NOMO-1 (cell line): ENCODE measurements around the gene FLNB.

ENCODE experiments used
- DNase-seq, 2 experiments: peaks; one replicate each; lab custom pipeline; 2025; ENCODE audit not compliant: unreplicated experiment in 2 of 2; lab: John Stamatoyannopoulos, UW

FLNB gene

DNA sequence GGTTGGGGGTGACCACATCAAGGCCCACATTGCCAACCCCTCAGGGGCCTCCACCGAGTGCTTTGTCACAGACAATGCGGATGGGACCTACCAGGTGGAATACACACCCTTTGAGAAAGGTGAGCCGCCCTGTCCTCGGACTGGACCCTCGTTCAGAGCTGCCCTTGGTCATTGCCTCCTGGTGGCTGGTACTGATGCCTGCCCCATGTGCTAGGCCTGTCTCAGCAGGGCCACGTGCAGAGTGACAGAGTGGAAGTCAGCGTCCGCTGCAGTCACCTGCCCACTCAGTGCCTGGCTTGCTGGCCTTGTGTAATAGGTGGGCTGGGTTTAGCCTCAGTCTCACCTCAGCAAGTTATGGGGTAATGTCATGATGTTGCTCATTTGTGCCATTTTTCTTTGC lies 116.2 kb downstream of the FLNB start:
- no peak for DNase-seq

DNA sequence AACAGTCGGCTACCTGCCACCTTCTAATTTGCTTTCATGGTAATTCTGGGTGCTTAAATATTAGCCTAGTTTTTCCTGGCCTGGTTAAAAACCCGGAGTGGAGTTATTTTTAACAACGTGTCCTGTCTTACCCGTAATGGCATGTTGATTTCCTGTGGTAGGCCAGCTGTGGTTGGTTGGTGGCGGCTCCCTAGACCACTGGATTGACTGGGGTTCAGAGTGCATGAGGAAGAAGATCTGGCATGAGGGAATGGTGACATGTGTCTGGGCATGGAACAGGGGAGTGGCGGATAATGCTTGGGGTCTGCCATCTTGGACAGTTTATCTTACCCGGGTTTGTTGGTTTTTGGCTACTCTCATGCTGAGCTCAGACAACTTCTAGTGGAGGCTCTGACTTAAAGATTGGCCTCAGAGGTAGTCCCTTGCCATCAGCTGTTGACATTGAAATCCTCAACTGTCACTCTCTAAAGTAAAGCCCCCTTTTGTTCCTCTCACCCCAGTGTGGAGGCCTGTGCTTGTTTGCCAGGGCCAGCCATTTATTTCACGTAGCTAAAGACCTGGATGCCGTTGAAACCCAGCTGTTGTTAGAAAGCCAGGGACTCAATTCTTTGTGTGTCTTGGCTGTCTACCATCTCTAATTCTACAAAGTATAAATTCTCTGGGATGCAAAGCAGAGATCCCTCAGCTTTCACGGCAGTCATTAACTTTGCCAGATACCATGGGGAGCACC lies 121.0 kb downstream of the FLNB start:
- DNase-seq, result no peak

DNA sequence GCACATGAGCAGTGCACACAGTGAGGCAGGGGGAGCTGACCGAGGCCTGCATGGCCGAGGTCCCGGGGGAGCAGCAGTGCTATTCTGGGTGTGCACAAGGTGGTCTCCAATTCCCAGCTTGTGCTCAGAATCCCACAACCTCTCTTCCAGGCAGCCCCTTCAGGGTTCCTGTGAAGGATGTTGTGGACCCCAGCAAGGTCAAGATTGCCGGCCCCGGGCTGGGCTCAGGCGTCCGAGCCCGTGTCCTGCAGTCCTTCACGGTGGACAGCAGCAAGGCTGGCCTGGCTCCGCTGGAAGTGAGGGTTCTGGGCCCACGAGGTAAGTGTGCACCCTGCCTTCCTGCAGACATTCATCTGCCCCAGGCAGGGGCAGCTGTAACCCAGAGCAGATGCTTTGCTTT lies 122.4 kb downstream of the FLNB start:
- no peak for DNase-seq

DNA sequence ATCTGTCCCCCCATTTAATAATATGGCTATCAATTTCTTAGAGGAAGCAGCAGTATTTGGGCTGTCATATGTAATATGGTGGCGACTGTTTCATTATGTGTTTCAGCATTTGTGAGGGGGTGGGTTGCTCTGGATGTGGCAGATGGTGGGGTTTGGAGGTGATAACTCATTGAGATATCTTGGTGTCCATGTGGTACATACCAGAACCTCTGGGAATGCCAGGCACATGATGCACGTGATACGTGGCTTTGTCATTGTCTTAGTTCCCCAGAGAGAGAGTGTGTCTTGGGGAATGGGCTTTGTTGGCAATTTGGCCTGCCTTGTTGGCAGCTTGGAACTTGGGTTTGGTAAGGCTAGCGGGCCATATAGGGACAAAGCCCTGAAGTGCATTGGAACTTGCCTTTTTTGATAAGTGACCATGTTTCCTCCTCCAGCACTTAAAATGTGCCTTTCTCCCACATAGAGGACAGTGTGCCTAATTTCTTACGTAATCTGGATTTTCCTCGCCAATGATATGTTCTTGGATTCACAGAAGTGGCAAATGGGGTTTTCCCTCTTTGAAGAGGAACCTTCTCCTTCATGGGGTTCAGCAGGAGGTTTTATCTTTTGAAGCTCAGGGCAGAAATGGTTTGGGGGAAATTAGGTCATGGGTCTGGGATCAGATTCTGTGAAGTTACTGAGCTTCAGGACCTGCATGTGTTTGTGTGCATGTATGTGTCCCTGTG lies 123.0 kb downstream of the FLNB start:
- DNase-seq, result no peak

DNA sequence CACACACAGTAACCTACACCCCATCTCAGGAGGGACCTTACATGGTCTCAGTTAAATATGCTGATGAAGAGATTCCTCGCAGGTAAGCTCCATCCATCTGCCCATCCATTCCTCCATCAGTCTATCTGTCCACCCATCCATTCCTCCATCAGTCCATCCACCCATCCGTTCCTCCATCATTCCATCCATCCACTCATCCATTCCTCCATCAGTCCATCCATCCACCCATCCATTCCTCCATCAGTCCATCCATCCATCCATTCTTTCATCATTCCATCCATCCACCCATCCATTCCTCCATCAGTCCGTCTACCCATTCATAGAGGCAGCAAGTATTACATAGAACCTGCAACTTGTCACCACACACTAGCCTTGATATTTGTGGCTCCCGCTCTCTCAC lies 124.6 kb downstream of the FLNB start:
- DNase-seq, result no peak

DNA sequence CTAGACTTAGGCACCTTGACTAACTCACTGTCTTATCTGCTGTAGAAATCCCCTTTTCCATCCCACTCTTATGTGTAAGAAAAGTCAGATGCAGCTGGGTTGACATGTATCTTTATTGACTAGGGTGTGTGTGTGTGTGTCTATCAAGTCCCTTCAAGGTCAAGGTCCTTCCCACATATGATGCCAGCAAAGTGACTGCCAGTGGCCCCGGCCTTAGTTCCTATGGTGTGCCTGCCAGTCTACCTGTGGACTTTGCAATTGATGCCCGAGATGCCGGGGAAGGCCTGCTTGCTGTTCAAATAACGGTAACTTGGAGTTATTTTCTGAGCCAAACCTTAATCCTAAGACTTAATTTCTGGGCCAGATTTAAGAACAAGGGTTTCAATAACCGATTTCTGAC lies 126.2 kb downstream of the FLNB start:
- no peak for DNase-seq

DNA sequence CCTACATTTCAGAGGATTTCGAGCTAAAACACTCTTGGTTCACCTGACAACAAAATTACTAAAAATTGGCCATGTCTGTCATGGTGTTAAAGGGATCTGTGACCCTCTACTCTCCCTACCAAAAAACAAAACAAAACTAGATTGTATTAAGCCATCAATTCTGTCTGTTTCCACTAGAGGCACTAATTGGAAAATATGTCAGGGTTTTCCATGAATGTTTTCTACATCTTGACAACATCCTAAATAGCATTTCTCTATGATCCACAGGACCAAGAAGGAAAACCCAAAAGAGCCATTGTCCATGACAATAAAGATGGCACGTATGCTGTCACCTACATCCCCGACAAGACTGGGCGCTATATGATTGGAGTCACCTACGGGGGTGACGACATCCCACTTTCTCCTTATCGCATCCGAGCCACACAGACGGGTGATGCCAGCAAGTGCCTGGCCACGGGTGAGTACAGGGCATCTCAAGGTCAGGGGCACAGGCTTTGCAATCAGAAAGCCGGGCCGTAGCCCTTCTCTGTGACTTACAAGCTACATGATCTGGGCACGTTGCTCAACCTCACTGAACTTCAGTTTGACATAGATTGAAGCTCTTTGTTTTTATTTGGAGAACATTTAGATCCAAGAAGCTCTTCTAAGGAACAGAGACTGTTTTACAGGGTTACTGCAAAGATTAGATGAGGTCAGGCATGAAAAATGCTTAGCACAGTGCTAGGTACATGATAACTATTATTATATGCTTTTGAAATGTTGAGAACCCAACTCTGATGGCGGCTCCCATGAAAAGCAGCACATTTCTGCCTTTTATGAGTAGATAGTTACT lies 127.7 kb downstream of the FLNB start:
- no peak for DNase-seq

DNA sequence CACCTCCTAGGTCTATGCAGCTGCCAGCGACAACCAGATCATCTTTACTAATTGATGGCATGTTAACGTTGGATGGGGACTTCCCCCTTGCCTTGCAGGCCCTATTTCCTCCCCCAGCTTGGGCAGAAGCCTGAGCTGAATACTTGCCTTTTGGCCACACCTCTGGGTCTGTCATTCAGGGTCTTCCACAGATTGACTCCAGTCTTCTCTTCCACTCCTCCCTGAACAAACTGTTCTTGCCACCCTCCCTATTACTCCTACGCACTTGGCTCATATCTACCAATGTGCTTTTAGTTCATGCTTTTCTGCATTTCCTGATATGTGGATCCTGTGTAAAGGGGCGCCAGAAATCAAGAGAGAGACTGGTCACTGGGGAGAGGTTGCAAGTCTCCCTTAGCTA lies 129.1 kb downstream of the FLNB start:
- DNase-seq, result no peak

DNA sequence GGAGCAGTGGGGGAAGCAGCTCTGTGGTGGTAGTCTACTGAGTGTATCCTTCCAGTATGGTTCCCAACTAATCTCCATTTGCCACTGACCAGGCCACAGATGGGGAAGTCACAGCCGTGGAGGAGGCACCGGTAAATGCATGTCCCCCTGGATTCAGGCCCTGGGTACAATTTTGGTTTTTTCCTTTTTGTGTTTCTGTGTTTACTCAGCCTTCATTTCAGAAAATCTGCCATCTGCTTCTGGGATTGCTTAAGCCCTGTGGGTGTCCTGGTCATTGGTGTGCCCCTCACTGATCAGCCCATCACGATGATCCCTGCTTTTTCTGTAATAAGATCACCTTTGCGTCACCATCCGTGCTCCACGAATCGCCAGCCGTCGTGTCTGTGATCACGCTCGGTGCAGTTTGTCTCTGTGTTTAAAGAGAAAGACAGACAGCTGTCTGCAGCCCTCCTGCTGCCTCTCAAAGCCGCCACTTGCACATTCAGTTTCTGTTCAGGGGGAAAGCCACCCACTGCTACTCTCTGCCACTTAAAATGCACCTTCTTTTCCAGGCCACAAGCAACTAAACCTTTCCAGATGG lies 133.6 kb downstream of the FLNB start:
- no peak for DNase-seq

DNA sequence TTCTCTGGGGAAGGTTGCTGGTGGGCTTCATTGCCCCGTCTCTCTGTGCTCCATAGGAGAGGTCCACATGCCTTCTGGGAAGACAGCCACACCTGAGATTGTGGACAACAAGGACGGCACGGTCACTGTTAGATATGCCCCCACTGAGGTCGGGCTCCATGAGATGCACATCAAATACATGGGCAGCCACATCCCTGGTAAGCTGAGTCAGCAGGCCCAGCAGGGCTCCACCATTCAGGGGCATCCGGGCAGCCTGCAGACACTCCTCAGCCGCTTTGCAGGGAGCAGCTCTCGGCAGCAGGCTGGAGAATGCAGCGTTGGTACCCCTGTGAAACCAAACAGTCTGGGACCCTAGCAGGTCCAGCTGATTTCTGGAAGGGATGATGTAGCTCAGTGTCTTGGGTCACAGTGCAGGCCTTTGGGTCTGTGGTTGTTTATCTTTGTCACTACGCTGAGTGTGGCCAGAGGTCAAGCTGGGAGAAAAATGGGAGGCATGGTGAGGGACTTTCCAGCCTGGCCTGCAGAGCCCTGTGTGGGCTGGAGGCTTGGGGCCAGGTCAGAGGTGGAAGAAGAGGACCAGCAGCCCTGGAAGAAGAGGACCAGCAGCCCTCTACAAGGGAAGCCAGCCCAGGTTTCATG lies 135.3 kb downstream of the FLNB start:
- no peak for DNase-seq

DNA sequence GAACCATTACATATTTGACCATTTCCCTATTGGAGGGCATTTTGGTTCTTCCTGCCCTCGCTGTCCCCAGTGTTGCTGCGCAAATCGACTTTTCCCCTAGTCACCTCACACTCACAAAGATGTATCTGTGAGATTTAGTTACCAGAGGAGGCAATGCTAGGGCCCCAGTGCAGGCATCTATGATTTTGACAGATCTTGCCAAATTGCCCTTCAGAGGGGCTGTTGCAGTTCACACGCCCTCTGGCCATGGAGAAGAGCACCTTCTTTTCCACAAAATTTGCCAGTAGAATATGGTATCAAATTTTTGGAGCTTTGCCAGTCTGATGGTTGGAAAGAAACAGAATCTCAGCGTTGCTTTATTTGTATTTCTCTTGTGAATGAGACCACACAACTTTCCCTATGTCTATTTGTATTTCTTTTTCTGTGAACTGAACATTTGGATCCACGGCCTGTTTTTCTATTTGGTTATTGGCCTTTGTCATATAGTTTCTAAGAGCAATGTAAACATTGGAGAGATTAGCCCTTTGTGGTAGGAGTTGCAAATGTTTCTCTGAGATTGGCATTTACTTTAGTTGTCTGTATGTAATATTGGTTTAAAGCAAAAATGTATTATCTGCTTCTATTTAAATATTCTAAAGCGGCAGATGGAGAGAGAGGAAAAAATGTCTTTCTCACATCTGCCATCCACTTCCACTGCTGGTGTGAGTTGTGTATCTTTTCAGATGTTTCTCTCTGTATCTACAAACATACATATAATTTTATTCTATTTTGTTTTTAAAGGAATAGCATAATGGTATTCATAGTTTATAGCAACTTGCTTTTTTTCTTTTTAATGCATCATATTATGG lies 136.5 kb downstream of the FLNB start:
- no peak for DNase-seq

DNA sequence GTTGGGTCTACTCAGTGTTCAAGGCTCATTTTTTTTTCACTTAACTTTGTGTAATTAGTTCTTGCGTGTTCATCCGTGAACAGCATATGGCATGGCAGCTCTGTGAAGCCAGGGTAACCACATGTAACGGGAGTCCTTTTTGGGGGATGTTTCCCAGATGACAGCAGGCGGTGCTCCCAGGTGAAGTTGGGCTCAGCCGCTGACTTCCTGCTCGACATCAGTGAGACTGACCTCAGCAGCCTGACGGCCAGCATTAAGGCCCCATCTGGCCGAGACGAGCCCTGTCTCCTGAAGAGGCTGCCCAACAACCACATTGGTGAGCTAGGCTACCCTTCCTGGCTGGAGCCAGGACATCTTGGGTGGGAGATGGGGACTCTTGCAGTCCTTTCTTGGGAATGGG lies 139.8 kb downstream of the FLNB start:
- no peak for DNase-seq

DNA sequence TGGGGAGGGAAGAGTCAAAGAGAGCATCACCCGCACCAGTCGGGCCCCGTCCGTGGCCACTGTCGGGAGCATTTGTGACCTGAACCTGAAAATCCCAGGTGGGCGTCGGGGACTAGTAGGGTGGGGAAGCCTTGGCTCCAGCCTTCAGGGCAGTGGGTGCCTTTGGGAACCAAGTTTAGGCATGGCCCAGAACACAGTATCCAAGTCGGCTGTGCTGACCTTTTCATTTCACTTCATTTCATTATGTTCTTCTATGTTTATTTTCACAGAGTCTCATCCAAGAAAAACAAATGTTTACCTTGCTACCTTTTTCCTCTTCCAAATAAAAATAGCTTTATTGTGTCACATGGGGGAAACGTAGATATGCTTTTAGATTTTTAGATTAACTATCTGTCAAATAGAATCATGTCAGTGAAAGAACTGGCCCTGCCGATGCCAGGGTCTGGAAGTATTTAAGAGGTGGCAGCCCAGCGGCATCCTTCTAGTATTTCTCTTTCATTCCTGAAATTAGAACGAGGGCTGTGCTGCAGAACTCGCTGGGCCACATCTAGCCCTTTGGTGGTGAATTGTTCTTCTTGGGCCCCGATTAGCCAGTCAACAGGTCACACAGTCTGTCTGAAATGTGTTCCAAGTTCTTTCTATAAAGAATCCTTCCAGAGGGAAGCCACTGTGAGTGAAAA lies 142.0 kb downstream of the FLNB start:
- DNase-seq, result no peak

DNA sequence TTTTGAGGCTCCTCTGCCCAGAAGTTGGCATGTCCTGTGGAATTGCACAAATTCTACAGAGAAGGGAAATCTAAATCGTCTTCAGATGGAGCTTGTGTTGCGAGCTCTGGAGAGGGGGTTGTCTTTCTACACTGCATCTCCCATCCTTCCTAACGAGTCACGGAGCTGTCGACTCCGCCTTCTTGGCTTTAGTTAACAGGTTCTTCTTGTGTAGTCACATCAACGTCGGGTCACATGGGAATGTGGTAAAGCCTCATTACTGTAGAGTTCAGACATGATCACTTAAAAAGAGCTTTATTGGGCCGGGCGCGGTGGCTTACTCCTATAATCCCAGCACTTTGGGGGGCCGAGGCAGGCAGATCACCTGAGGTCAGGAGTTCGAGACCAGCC lies 142.6 kb downstream of the FLNB start:
- no peak for DNase-seq

DNA sequence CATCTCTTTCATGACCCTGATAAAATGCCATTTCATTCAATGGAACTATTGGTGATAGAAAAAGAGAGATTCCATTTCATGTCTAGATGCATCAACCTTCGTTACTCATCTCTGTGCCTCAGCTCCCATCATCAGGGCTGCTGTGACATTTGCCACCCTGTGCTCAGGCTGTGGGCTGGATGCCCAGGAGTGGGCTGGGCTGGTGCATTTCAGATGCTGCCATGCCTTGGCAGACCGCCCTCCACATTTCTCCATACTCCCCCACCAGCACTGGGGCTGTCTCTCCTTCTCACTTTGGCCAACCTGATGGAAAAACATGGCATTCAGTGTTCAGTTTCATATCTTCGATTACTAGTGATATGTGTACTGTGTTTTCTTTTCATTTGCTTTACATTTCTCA lies 143.4 kb downstream of the FLNB start:
- no peak for DNase-seq

DNA sequence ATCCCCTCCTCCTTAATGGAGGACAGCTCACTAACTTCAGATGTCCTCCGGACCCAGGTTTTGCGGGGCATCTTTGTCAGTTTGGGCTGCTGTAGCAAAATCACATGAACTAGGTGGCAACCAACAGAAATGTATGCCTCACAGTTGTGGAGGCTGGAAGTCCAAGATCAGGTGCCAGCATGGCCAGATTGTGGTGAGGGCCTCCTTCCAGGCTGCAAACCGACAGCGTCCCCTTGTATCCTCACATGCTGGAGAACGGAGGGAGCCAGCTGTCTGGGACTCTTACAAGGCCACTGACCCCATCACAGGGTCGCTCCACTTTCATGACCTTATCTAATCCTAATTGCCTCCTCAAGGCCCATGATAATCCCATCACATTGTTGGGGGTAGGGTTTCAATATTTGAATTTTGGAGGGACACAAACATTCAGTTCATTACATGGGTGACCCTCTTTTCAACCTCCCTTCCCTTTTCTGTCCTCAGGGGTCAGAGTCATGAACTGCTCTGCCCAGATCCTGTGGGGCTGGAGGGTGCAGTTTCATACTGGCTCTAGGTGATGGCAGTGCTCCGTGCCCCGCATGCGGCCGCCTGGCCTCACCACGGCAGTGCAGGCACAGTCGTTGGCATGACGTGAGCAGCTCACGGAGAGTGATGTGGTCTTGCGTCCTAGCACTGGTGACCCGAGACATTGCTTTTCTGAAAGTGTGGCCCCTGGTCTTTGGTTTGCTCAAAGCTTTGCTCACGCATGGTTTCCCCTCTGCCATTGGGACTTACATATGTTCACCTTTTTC lies 144.2 kb downstream of the FLNB start:
- DNase-seq, result no peak

DNA sequence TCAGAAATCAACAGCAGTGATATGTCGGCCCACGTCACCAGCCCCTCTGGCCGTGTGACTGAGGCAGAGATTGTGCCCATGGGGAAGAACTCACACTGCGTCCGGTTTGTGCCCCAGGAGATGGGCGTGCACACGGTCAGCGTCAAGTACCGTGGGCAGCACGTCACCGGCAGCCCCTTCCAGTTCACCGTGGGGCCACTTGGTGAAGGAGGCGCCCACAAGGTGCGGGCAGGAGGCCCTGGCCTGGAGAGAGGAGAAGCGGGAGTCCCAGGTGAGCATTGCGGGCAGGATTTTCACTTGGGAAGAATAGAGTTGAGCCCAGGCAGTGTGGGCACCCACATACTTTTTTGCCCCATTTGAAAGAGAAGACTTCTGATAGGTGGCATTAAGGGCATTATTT lies 145.1 kb downstream of the FLNB start:
- DNase-seq, result no peak

DNA sequence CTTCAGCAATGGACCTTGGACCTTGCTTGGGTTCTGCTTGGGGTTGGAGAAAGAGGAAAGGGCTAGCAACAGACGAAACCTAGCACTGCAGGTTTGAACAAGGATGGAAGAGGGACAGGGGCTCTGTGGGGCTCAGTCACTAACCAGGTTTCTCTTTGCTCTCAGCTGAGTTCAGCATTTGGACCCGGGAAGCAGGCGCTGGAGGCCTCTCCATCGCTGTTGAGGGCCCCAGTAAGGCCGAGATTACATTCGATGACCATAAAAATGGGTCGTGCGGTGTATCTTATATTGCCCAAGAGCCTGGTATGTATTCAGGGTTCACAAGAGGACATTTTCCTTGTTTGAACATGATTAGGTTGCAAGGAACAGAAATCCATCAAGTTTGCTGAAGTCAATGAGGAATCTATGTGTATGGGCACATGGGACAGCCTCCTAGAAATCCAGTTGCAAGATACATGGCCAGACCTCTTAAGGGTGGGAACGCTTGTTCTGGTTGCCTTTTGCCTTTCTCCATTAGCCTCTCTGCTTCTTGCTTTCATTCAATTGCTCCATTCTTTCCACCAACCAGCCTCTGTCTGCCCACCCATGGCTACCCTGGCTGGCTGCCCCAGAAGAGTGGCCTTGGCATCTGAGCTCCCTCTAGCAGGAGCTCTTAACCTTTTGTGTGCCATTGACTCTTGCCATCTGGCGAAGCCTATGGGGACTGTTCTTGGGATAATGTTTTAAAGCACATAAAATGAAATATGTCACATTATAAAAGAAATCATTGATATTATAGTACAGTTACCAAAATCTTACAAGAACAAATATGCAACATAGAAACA lies 146.6 kb downstream of the FLNB start:
- no peak for DNase-seq
